ENCODE measurements around the gene UGT1A3.
"Not testable (repeated sequence)": the region's sequence is repeated elsewhere in the genome, so short reads cannot be mapped to it uniquely, and the experiment has no call there.

UGT1A3 gene

GRCh38 chr2:233728723-233729301, at the start of gene UGT1A3:
TSS of gene UGT1A3 (plus strand) at chr2:233729042. CDS start at chr2:233729127, 85 bp downstream.
- no peak for DNase-seq

GRCh38 chr2:233679196-233679595, 49.6 kb upstream of the UGT1A3 start:
- no peak for DNase-seq

- DNase-seq, result peak; percentile 36
Observed at GRCh38 chr2:233680361-233681045, 48.3 kb upstream of the UGT1A3 start.

GRCh38 chr2:233681521-233682099, 47.2 kb upstream of the UGT1A3 start, which contains the start of gene UGT1A7:
TSS of gene UGT1A7 (plus strand) at chr2:233681901. CDS start at chr2:233681938, 37 bp downstream.
- no peak for DNase-seq

- DNase-seq, result no peak
Observed at GRCh38 chr2:233684640-233685039, 44.2 kb upstream of the UGT1A3 start.

GRCh38 chr2:233686928-233687327, 41.9 kb upstream of the UGT1A3 start:
- no peak for DNase-seq

- DNase-seq, result no peak
Observed at GRCh38 chr2:233688341-233688740, 40.5 kb upstream of the UGT1A3 start.

- DNase-seq, result no peak
Observed at GRCh38 chr2:233689031-233689430, 39.8 kb upstream of the UGT1A3 start.

GRCh38 chr2:233689501-233689900, 39.3 kb upstream of the UGT1A3 start:
- no peak for DNase-seq

GRCh38 chr2:233690444-233690843, 38.4 kb upstream of the UGT1A3 start:
- DNase-seq, result no peak

GRCh38 chr2:233691443-233692433, 37.1 kb upstream of the UGT1A3 start:
- no peak for DNase-seq

GRCh38 chr2:233692648-233693047, 36.2 kb upstream of the UGT1A3 start, which contains the start of gene UGT1A6:
TSS of gene UGT1A6 (plus strand) at chr2:233692890. CDS start at chr2:233693005, 115 bp downstream.
- no peak for DNase-seq

GRCh38 chr2:233693963-233694362, 34.9 kb upstream of the UGT1A3 start:
- no peak for DNase-seq

GRCh38 chr2:233698740-233699139, 30.1 kb upstream of the UGT1A3 start:
- DNase-seq, result no peak

GRCh38 chr2:233699424-233700027, 29.3 kb upstream of the UGT1A3 start:
- DNase-seq, result no peak

- no peak for DNase-seq
Observed at GRCh38 chr2:233700028-233700635, 28.7 kb upstream of the UGT1A3 start.

GRCh38 chr2:233700842-233701241, 28.0 kb upstream of the UGT1A3 start:
- not testable (repeated sequence) for DNase-seq

- DNase-seq, result no peak
Observed at GRCh38 chr2:233702238-233702637, 26.6 kb upstream of the UGT1A3 start.

- DNase-seq, result no peak
Observed at GRCh38 chr2:233705911-233706506, 22.8 kb upstream of the UGT1A3 start.

GRCh38 chr2:233706720-233707119, 22.1 kb upstream of the UGT1A3 start:
- DNase-seq, result no peak

- no peak for DNase-seq
Observed at GRCh38 chr2:233707940-233708644, 20.8 kb upstream of the UGT1A3 start.

All from inflammatory macrophage treated with lipopolysaccharide for 4 hours (primary cell).